Endothelial cell of umbilical vein (primary cell): ENCODE data around the gene HYAL1. TPM values are rescaled to one million over a fixed set of nuclear protein-coding genes. Genes with fewer than 3 reads are reported as not detected.

Experiments
- BruUV-seq: library from RNA; stranded (reverse); fragments of 400-500 nt; replicated peaks from 2 replicates; lab custom pipeline; 2021; lab: Mats Ljungman, UMichigan
- CTCF ChIA-PET: fragments of 300-600, 350-600 bp; sonication (Branson Sonifier 250); formaldehyde crosslinking; loops from one replicate; lab custom pipeline; 2021; ENCODE audit warnings: antibody characterized with exemption, inconsistent platforms; lab: Charles Lee
- POLR2A ChIA-PET: fragments of 300-600, 350-600 bp; sonication (Branson Sonifier 250); formaldehyde crosslinking; loops from one replicate; lab custom pipeline; 2021; ENCODE audit warnings: antibody characterized with exemption, inconsistent platforms; lab: Charles Lee
- DNase-seq: peaks from one replicate; pipeline ENCODE4 v3.0.0-alpha.2; 2011; ENCODE audit warnings: low read depth, low spot score
- FAIRE-seq: peaks from 2 replicates; lab custom pipeline; 2011; peaks lifted over from hg19 to GRCh38; lab: Jason Lieb, UNC
- H2AFZ ChIP-seq: 2 replicates; pipeline ENCODE4 v1.6.0; 2012; ENCODE audit warnings: low read depth, low read length, control low read depth, inconsistent platforms
- H3K27ac ChIP-seq: 2 replicates; pipeline ENCODE4 v1.5.1; 2011; ENCODE audit warnings: low read depth, mild to moderate bottlenecking, control low read depth, low read length, moderate library complexity; ENCODE audit not compliant: insufficient read depth
- H3K27me3 ChIP-seq, 2 experiments: 2 replicates each; pipeline versions ENCODE4 v1.6.0 to v1.6.1; 2011; ENCODE audit warnings: low read length in 2 of 2, mixed read lengths in 1 of 2; ENCODE audit not compliant: control insufficient read depth in 2 of 2, insufficient read depth in 2 of 2
- H3K36me3 ChIP-seq, 2 experiments: 2 replicates in 1 of 2; 3 replicates in 1 of 2; pipeline ENCODE4 v1.5.1; 2011; ENCODE audit warnings: low read length in 2 of 2, mild to moderate bottlenecking in 1 of 2, moderate library complexity in 1 of 2; ENCODE audit not compliant: control insufficient read depth in 2 of 2, insufficient read depth in 2 of 2; ENCODE audit errors: extremely low read depth in 1 of 2
- H3K4me1 ChIP-seq: 3 replicates; pipeline ENCODE4 v1.5.1; 2011; ENCODE audit warnings: mild to moderate bottlenecking, low read length; ENCODE audit not compliant: control insufficient read depth, insufficient read depth; ENCODE audit errors: extremely low read depth
- H3K4me2 ChIP-seq: 2 replicates; pipeline ENCODE4 v1.6.1; 2011; ENCODE audit warnings: low read length, control low read depth, mixed read lengths; ENCODE audit not compliant: insufficient read depth
- H3K4me3 ChIP-seq, 3 experiments: fragments of 200-600 bp in 1 of 3; sonication (generic), shearing (Covaris generic) in 1 of 3; replicated peaks in 1 of 3; 2 replicates each; pipeline ENCODE4 v1.5.1; 2011 to 2016; ENCODE audit warnings: control low read depth in 3 of 3, low read length in 3 of 3, mild to moderate bottlenecking in 2 of 3, inconsistent platforms in 1 of 3, low read depth in 1 of 3, moderate library complexity in 1 of 3; ENCODE audit not compliant: insufficient read depth in 1 of 3
- H3K79me2 ChIP-seq: 2 replicates; pipeline ENCODE4 v1.6.0; 2012; ENCODE audit warnings: low read length, inconsistent platforms; ENCODE audit not compliant: control insufficient read depth, insufficient read depth
- H3K9ac ChIP-seq: replicated peaks from 2 replicates; pipeline ENCODE3; 2011; ENCODE audit warnings: low read length, control low read depth; ENCODE audit not compliant: insufficient read depth; ENCODE audit errors: extremely low read depth
- H3K9me1 ChIP-seq: replicated peaks from 3 replicates; pipeline ENCODE4 v1.6.0; 2011; ENCODE audit warnings: mild to moderate bottlenecking, low read length; ENCODE audit not compliant: control insufficient read depth, insufficient read depth; ENCODE audit errors: extremely low read depth
- H3K9me3 ChIP-seq: replicated peaks from 2 replicates; pipeline ENCODE4 v1.5.1; 2012; ENCODE audit warnings: low read length, inconsistent platforms; ENCODE audit not compliant: control insufficient read depth, insufficient read depth
- H4K20me1 ChIP-seq: replicated peaks from 2 replicates; pipeline ENCODE3; 2011; ENCODE audit warnings: mild to moderate bottlenecking, low read length; ENCODE audit not compliant: control insufficient read depth, insufficient read depth; ENCODE audit errors: extremely low read depth
- CTCF ChIP-seq, 2 donors: IDR thresholded peaks; 1 replicate in 1 of 2; 2 replicates in 1 of 2; pipeline ENCODE4 v1.5.1; 2011; ENCODE audit warnings: low read length in 2 of 2, mild to moderate bottlenecking in 2 of 2, moderate library complexity in 2 of 2, control low read depth in 1 of 2, inconsistent platforms in 1 of 2, low read depth in 1 of 2; ENCODE audit not compliant: insufficient read depth in 1 of 2; ENCODE audit errors: extremely low read depth in 1 of 2
- EZH2 ChIP-seq: IDR thresholded peaks from 2 replicates; pipeline ENCODE4 v1.6.1; 2012; ENCODE audit warnings: borderline replicate concordance, low read depth, mild to moderate bottlenecking, moderate library complexity, low read length, inconsistent platforms; ENCODE audit not compliant: severe bottlenecking
- FOS ChIP-seq: IDR thresholded peaks from 2 replicates; pipeline ENCODE4 v1.6.1; 2011; ENCODE audit warnings: mild to moderate bottlenecking, low read length, moderate library complexity, borderline replicate concordance; ENCODE audit not compliant: insufficient read depth
- GATA2 ChIP-seq: IDR thresholded peaks from 2 replicates; pipeline ENCODE4 v1.7.0; 2011; ENCODE audit warnings: low read depth, mild to moderate bottlenecking, moderate library complexity, mixed read lengths, low read length; ENCODE audit not compliant: insufficient read length, insufficient read depth
- JUN ChIP-seq: IDR thresholded peaks from 2 replicates; pipeline ENCODE4 v1.6.1; 2011; ENCODE audit warnings: borderline replicate concordance, low read depth; ENCODE audit not compliant: insufficient read length, insufficient read depth
- MAX ChIP-seq: IDR thresholded peaks from 2 replicates; pipeline ENCODE4 v1.6.1; 2011; ENCODE audit not compliant: insufficient read depth, insufficient read length
- MYC ChIP-seq: IDR thresholded peaks from one replicate; pipeline ENCODE4 v1.6.1; 2011; ENCODE audit warnings: mild to moderate bottlenecking, low read depth, low read length
- POLR2A ChIP-seq: IDR thresholded peaks from 2 replicates; pipeline ENCODE4 v1.6.1; 2012; ENCODE audit warnings: low read depth, mild to moderate bottlenecking, control low read depth, low read length
- POLR2AphosphoS5 ChIP-seq: IDR thresholded peaks from 2 replicates; pipeline ENCODE4 v1.6.1; 2012; ENCODE audit warnings: low read depth, mild to moderate bottlenecking, control low read depth, low read length, moderate library complexity; ENCODE audit not compliant: insufficient read depth
- dilution Hi-C: fragments of 300-500 bp; cut with MboI; formaldehyde crosslinking; loops from one replicate; pipeline ENCODE4 v1.15.0; 2019; ENCODE audit warnings: low sequenced_read_pairs; ENCODE audit not compliant: extremely low pct_ligation_motif_present
- intact Hi-C: fragments of 100-400 bp; cut with micrococcal nuclease; formaldehyde crosslinking; loops from one replicate; pipeline ENCODE4 v1.10.0; 2022
- polyA plus RNA-seq, 4 experiments: library from polyadenylated mRNA; depleted of rRNA in 3 of 4; stranded (reverse) in 3 of 4; unstranded in 1 of 4; fragments of >200 nt; gene quantifications; 2 replicates each; pipeline versions ENCODE4 v1.2.1 to v1.2.3, GENCODE V29; 2011 to 2012; ENCODE audit warnings: missing spikeins in 1 of 4
- total RNA-seq: library from RNA; stranded (reverse); gene quantifications from 2 replicates; pipeline ENCODE4 v1.2.3, GENCODE V29; 2021

Gene HYAL1
- total and polyA plus RNA-seq, 2 donors (not counting 3 experiments of a cell fraction or from before 2014, with no cell fraction given) = 2.2 to 3.3 TPM

- POLR2A ChIA-PET = interaction anchor here (1.9 kb wide), 1 partner anchor 10 kb away, joined by 8 read pairs; no protein-coding TSS in a partner anchor
- Histone ChIP-seq H3K36me3 (peaks cover 20 to 39% of the 10 kb centered on the region in 2 experiments), H3K4me2 (peak overlapping the region; percentile 83), H4K20me1 (no peaks in the 10 kb centered on the region), H3K4me3 (peak overlapping the region in 2 of 3 experiments; percentile 69 to 88), H3K27me3 (no peaks in the 10 kb centered on the region), H3K9me1 (no peaks in the 10 kb centered on the region), H3K9me3 (no peaks in the 10 kb centered on the region), H3K27ac (peak overlapping the region; percentile 70), H3K4me1 (peaks cover 32% of the 10 kb centered on the region), H2AFZ (no peak overlapping the region), H3K9ac (peak overlapping the region; percentile 87), H3K79me2 (peaks cover 27% of the 10 kb centered on the region)
- intact Hi-C loops (no loop called here), dilution Hi-C loops (no loop called here)
- DNase-seq (no peak), FAIRE-seq (no peak)
- TF ChIP-seq GATA2 = no peak
- no peak for TF ChIP-seq MYC
- TF ChIP-seq EZH2 = no peak
- no peak for TF ChIP-seq JUN
- TF ChIP-seq POLR2A = no peak
- TF ChIP-seq CTCF (IDR thresholded peaks at IDR 0.05; ENCODE audit: extremely low read depth in 1 of 2, insufficient read depth in 1 of 2, low read depth in 1 of 2, low read length in 2 of 2) = no peak
- TF ChIP-seq POLR2AphosphoS5 = no peak
- no peak for TF ChIP-seq FOS
- TF ChIP-seq MAX = no peak
- CTCF ChIA-PET = interaction anchor here (1.6 to 1.8 kb wide), 3 partner anchors 10 to 101 kb away, joined by 4 to 13 read pairs (median 6); partner anchors contain the start of genes HYAL3 and NAA80
- TSS peak; percentile 6 for BruUV-seq
Measured at GRCh38 chr3:50327129-50327528, 23.8 kb upstream of the HYAL1 start.
